Effector memory CD4-positive, alpha-beta T cell (primary cell): ENCODE measurements around the gene NARF.
"Not testable (repeated sequence)": the region's sequence is repeated elsewhere in the genome, so short reads cannot be mapped to it uniquely, and the experiment has no call there.

Experiments used
- DNase-seq, 3 donors: peaks; one replicate each; pipeline ENCODE4 v3.0.0-alpha.2; 2020
- H3K27ac ChIP-seq: 2 replicates; pipeline ENCODE4 v1.7.0; 2013; ENCODE audit warnings: mild to moderate bottlenecking, low read length, moderate library complexity; ENCODE audit not compliant: insufficient read depth, poor library complexity, severe bottlenecking
- H3K27me3 ChIP-seq: replicated peaks from 2 replicates; pipeline ENCODE4 v1.7.0; 2013; ENCODE audit warnings: mild to moderate bottlenecking, low read length; ENCODE audit not compliant: insufficient read depth, control insufficient read depth, poor library complexity, severe bottlenecking
- H3K36me3 ChIP-seq: 2 replicates; pipeline ENCODE4 v1.7.0; 2013; ENCODE audit warnings: mild to moderate bottlenecking, low read length, moderate library complexity; ENCODE audit not compliant: control insufficient read depth, insufficient read depth
- H3K4me1 ChIP-seq: 2 replicates; pipeline ENCODE4 v1.7.0; 2013; ENCODE audit warnings: low read length, mild to moderate bottlenecking; ENCODE audit not compliant: control insufficient read depth, insufficient read depth, poor library complexity, severe bottlenecking
- H3K4me3 ChIP-seq: 2 replicates; pipeline ENCODE4 v1.7.0; 2013; ENCODE audit warnings: low read length, low read depth, mild to moderate bottlenecking; ENCODE audit not compliant: insufficient read depth, poor library complexity, severe bottlenecking
- H3K9me3 ChIP-seq: 2 replicates; pipeline ENCODE4 v1.7.0; 2013; ENCODE audit warnings: mild to moderate bottlenecking, low read length, moderate library complexity; ENCODE audit not compliant: control insufficient read depth

The NARF gene

DNA sequence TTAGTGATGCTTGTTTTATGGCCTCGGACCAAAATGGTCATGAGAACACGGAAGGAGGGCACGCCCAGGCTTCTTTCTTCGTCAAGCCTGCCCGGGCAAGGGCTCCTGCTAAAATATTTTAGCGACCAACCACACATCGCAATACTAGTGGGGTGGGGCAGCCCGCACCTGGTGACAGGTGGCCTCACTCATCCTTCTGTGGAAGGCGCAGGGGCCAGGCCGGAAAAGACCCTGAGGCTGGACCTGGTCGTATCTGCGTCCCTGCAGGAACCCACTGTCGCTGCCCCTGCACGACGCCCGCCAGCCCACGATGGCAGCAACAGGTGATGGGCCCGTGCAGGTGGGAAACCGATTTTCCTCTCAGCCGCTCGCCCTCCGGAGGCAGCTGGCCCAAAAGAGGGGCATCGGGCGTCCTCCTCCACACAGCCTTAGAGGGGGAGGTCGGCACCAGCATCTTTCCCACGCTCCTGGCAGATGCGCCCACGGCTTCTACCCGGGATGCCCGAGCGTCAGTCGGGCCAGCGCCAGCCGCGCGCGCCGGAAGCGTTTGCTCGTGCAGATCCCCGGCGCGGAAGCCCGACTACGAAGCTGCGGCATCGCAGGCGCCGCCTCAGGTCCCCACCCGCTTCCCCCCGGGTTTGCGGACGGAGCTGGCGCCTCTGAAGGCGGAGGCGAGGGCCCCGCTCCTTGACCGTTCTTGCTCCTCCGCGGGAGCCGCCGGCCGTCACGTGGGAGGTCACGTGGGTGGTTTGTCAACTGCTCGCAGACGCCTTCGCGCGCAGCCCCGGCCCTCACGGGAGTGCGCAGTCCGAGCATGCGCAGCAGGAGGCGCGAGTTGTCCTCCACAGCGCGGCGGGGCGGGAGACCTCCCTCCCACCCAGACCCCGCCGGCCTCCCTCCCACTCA, 38.2 kb downstream of the NARF start:
- no peaks in the 10 kb centered on the region for H3K36me3 ChIP-seq
- peak overlapping the region; percentile 63 for H3K4me3 ChIP-seq
- no peaks in the 10 kb centered on the region for H3K27me3 ChIP-seq
- peaks cover 6% of the 10 kb centered on the region for H3K4me1 ChIP-seq
- no peaks in the 10 kb centered on the region for H3K9me3 ChIP-seq
- peak overlapping the region; percentile 66 for H3K27ac ChIP-seq
- DNase-seq = peak; percentile 72 to 90 (median 84)

DNA sequence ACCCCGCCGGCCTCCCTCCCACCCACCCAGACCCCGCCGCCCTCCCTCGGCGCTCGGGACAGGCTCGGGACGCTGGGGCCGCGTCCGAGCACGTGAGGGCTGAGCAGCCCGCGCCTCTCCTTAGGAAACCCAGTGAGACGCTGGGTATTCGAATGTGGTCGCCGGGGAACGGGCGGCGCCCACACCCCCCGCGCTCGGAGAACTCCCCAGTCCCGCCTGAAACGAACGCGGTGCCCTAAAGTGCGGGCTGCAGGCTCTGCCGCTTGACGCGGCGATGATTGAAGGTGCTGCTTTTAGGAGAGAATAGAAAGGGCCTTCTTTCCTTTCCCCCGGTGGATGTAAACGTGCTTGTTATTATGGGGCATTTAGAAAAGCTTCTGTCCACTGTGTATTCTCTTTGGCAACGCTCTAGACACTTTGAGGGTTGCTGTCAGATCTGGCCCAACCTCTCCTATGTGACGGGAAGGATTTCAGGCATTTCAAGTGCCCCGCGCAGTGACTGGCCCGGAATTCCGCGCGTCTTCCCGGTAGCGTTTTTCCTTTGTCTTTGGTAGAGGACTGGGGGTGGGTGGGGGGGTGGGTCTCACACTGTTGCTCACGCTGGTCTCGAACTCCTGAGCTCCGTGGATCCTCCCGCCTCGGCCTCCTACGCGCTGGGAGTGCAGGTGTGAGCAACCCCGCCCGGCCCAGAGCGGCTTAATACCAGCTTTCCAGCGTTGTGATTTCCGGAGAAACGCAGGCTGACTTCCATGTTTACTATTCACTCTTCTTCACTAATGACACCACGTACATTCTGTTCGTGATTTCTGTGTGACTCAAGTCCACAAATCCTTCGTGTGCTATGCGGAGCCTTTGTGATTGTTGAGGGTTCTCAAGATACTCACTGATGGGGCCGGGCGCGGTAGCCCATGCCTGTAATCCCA, 39.2 kb downstream of the NARF start:
- H3K27me3 ChIP-seq = no peaks in the 10 kb centered on the region
- H3K27ac ChIP-seq = peak overlapping the region; percentile 57
- H3K4me3 ChIP-seq = peak overlapping the region; percentile 57
- H3K9me3 ChIP-seq = no peaks in the 10 kb centered on the region
- H3K36me3 ChIP-seq = no peaks in the 10 kb centered on the region
- DNase-seq = peak; percentile 36 to 45 (median 39)
- peaks cover 6% of the 10 kb centered on the region for H3K4me1 ChIP-seq

DNA sequence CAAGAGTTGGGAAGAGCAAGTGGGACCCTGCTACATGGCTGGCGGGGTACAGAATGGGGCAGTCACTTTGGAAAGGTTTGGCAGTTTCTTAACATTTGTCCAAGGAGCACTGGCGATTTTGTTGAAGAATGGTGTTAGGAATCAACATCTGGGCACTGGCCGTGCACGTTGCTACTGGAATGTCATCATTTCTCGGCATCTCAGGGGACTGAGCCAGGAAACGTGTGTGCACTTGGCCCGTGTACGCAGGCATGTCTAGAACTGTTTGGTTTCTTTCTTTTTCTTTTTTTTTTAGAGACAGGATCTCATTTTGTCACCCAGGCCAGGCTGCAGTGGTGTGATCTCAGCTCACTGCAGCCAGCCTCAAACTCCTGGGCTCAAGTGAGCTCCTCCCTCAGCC, 43.7 kb downstream of the NARF start:
- DNase-seq = no peak
- no peaks in the 10 kb centered on the region for H3K36me3 ChIP-seq
- H3K27me3 ChIP-seq = no peaks in the 10 kb centered on the region
- H3K9me3 ChIP-seq = no peaks in the 10 kb centered on the region
- no peak overlapping the region for H3K4me3 ChIP-seq
- peaks cover 6% of the 10 kb centered on the region for H3K4me1 ChIP-seq
- H3K27ac ChIP-seq = no peak overlapping the region

DNA sequence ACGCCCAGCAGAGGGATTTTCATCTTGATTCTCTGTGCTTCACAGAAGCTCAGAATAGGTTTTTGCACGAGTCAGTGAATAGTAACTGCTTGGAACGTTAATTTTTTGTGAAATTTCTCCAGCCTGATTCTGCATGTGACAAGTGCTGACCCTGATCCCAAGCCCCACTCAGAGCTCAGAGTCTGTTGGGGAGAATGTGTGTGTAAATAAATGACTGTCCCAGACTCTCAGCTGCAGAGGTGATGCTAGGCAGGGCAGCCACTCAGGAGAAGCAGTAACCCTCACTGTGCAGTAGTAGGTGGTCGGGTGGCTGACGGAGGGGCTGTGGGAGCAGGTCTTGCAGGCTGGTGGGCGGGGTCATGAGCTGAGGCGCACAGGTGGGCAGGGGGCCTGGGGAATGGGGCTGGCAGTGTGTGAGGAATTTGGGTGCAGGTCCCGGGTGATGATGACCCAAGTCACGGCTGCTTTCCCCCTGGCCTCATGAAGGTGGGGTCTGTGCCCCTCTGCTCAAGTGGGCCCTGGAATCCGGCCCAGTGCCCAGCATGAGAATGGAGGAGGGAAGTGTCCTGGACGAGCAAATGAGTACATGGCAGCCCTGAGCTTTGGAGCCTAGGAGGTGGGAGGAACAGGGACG, 44.7 kb downstream of the NARF start:
- H3K4me1 ChIP-seq = no peaks in the 10 kb centered on the region
- H3K9me3 ChIP-seq = no peaks in the 10 kb centered on the region
- H3K4me3 ChIP-seq = no peak overlapping the region
- DNase-seq = no peak
- H3K36me3 ChIP-seq = no peaks in the 10 kb centered on the region
- no peak overlapping the region for H3K27ac ChIP-seq
- H3K27me3 ChIP-seq = no peaks in the 10 kb centered on the region

DNA sequence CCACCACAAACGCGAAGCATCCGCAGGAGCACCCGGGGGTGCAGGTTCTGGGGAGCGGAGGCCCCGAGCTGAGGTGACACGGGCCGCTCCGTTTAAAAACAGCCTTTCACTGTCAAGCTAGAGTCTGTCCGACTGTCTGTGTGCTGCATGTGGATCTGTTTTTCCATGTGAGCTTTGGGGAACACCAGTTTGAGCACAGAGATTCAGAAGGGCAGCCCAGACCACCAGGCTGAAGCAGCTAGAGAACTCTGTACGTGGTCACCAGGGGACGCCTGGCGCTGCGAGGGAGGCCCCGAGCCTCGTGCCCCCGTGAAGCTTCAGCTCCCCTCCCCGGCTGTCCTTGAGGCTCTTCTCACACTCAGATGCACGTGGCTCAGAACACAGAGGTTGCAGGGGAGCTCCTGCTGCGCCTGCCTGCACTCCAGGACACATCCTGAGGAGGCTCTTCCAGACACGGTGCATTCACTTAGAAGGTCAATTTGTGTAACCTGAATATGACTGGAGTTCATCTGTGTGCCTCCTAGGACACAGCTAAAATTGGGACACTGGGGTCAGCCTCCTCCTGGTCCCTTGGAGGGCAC, 45.3 kb downstream of the NARF start:
- no peak overlapping the region for H3K4me3 ChIP-seq
- no peaks in the 10 kb centered on the region for H3K9me3 ChIP-seq
- no peaks in the 10 kb centered on the region for H3K4me1 ChIP-seq
- H3K36me3 ChIP-seq = no peaks in the 10 kb centered on the region
- DNase-seq = no peak
- no peak overlapping the region for H3K27ac ChIP-seq
- no peaks in the 10 kb centered on the region for H3K27me3 ChIP-seq

DNA sequence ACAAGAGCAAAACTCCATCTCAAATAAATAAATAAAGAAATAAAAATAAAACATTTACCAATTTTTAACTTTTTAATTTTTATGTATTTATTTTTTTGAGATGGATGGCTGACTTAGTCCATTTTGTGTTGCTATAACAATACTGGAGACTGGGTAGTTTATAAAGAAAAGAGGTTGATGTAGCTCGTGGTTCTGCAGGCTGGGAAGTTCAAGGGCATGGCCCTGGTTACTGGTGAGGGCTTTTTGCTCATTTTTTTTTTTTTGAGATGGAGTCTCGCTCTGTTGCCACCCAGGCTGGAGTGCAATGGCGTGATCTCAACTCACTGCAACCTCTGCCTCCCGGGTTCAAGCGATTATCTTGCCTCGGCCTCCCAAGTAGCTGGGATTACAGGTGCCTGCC, 46.8 kb downstream of the NARF start:
- Histone ChIP-seq H3K9me3 (no peaks in the 10 kb centered on the region), H3K36me3 (no peaks in the 10 kb centered on the region), H3K27me3 (no peaks in the 10 kb centered on the region), H3K27ac (no peak overlapping the region), H3K4me1 (no peaks in the 10 kb centered on the region), H3K4me3 (no peak overlapping the region)
- no peak for DNase-seq

DNA sequence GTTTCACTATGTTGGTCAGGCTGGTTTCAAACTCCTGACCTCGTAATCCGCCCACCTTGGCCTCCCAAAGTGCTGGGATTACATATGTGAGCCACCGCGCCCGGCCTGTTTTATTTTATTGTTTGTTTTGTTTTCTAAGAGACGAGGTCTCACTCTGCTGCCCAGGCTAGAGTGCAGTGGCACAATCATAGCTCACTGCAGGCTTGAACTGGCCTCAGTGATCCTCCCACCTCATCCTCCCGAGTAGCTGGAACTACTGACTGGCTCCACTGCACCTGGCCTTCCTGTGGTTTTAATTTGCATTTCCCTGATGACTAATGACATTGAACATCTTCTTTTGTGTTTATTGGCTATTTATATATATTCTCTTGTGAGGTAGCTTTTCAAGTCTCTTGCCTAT, 47.9 kb downstream of the NARF start:
- DNase-seq, H3K27me3 ChIP-seq, H3K4me1 ChIP-seq, H3K36me3 ChIP-seq, H3K27ac ChIP-seq, H3K9me3 ChIP-seq, H3K4me3 ChIP-seq: not testable (repeated sequence)

DNA sequence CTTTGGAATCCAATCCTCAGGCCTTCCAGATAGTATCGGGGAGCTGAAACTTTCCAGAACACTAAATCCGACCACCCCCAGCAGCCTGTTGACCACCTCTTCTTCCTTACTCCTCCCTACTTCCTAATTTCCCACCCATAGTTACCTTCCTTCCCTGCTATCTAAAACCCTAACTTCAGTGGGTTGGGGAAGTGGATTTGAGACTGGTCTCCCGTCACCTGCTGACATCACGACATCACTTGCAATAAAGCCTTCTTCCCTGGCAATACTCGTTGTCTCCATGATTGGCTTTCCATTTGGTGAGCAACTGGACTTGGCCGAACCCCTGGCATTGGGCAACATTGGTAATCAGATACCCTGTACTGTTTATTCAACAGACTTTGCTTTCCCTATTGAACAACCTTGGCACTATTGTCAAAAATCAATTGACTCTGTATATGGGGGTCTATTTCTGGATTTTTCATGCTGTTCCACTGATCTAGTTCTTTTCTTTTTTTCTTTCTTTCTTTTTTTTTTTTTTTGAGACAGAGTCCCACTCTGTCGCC, 49.2 kb downstream of the NARF start:
- H3K27me3 ChIP-seq = no peaks in the 10 kb centered on the region
- no peak overlapping the region for H3K4me3 ChIP-seq
- no peak overlapping the region for H3K27ac ChIP-seq
- no peaks in the 10 kb centered on the region for H3K4me1 ChIP-seq
- H3K9me3 ChIP-seq = no peaks in the 10 kb centered on the region
- DNase-seq = no peak
- no peaks in the 10 kb centered on the region for H3K36me3 ChIP-seq

DNA sequence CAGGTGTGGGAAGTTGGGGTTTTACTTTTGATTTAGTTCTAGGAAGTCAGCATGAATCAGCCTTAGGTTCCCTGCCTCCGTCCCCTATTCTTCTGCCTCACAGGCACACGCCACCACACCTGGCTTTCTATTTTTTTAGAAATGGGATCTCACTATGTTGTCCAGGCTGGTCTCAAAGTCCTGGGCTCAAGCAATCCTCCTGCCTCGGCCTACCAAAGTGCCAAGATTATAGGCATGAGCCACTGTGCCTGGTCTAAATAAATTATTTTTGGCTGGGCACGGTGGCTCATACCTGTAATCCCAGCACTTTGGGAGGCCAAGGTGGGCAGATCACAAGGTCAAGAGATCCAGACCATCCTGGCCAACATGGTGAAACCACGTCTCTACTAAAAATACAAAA, 53.1 kb downstream of the NARF start:
- not testable (repeated sequence) for H3K4me3 ChIP-seq, H3K36me3 ChIP-seq

More for the DNA sequence above, 53.1 kb downstream of the NARF start:
- H3K4me1 ChIP-seq, H3K9me3 ChIP-seq, H3K27ac ChIP-seq, H3K27me3 ChIP-seq, DNase-seq: not testable (repeated sequence)
